HG03571 (cell line): Measurements from ENCODE around the gene JKAMP.

ENCODE experiments used
- ATAC-seq: cut with Tn5 transposase; IDR thresholded peaks from one replicate; pipeline ENCODE4 v1.9.1; 2021; ENCODE audit not compliant: unreplicated experiment

Gene JKAMP

DNA sequence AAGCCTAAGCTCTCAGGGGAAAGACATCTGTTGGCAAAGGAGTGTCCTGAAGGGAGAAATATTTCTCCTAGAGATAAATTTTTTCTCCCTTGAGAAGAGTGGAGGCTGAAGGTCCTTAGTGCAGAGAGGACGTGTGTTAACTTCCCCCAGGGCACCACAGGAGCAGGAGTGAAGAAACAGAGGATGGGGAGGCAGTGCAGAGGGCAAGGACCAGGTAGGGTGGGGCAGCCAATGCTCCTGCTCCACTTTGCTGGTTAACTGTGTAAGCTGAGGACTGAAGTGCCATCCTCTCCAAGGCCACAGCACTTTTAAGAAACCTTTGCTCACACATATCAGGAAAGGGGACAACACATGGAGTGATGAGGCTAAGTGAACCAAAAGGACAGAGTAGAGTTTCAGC lies 4.2 kb upstream of the JKAMP start:
- no peak for ATAC-seq

DNA sequence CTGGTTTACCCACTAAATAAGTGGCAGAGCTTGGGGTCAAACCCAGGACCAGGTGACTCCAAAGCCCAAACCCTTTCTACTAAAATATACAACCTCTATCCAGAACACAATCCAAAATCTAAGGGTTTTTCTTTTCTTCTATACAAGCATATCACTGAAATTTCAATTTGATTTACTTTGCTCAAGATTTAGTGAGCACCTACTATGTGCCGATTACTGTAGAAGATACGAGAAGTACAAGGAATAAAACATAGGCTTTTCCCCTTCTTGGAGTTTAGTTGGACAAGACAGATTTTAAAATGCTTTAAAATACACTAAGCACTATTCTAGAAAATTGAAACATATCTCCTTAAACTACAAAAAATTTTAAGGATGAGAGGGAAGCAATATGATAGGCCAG lies 2.9 kb upstream of the JKAMP start:
- ATAC-seq = no peak

DNA sequence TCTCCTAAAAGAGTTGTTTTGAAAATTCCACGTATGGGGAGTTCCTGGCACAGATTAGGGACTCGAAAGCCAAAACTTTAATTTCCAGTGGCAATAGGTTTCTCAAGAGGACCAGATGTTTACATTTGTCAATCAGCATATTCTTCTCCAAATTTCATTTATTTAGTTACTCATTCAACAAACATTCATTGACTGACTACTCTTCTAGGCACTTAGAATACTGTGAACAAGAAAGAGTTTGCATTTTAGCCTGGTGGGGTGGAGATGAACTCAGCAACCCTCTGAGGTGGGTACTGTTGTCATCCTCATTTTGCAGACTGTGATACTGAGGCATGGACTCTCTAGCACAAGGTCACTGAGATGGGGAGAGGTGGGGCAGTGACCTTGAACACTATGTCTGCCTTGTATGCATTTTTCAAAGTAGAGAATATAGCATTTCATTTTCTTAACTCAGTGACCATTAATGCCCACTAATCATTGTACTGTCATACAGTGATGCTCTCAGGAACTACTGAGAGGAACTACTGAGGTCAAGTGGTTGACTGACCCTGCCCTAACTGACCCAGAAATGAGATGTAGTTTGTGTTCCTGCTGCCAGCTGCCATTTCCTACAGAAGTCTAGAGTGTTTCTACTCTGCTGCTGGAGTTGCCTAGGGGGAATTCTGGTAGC lies 2.3 kb upstream of the JKAMP start:
- no peak for ATAC-seq

DNA sequence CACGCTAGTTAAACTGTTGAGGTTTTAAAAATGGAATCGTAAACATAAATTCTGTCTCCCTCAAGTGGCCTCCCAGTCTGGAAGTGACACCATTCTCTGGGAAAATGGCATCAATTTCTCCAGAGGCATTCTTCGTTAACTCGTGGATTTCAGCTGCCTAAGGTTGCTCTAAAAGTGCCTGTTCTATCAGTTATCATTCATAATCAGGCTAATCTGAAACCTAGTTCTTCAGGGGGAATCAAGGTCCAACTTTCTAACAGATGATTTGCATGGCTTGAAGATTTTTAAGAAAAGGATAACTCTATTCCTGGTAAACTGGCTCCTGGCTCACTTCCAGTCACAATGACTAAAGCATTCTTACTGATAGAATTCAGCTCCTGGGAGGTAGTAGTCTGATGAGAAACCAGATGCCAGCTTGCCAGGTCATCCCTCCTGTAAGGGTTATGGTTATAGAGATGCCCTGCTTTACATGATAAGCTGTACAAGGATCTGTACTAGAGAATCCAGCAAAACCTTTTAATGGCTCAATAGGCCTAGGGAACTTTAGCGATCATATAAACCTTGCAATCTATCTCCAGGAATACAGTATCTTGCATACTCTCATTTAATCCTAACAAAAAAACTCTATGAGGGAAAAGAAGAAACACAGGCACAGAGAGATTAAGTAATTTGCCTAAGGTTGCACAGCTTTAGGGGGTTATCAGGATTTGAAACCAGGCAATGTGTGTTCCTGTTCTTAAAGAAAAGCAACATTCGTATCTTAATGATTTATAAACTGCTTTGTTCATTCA lies 1.6 kb upstream of the JKAMP start:
- ATAC-seq = no peak

DNA sequence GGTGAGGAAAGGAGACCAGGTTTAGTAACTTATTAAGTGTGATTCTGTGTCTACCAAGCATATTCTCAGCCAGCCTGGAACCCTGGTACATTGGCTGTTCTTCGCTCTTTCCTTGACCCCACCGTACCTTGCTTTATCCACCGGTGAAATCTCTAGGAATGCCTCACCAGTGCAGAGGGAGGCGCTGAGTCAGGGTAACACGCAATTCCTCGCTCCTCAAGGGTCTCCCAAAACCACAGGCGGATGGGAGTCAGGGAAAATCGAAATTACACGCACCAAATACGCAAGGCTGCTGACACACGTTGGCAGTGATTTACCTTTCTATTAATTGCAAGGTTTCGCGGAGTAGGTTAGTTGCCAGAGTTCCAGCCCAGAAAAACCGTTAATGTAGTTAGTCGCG lies 954 bp upstream of the JKAMP start:
- ATAC-seq = no peak

DNA sequence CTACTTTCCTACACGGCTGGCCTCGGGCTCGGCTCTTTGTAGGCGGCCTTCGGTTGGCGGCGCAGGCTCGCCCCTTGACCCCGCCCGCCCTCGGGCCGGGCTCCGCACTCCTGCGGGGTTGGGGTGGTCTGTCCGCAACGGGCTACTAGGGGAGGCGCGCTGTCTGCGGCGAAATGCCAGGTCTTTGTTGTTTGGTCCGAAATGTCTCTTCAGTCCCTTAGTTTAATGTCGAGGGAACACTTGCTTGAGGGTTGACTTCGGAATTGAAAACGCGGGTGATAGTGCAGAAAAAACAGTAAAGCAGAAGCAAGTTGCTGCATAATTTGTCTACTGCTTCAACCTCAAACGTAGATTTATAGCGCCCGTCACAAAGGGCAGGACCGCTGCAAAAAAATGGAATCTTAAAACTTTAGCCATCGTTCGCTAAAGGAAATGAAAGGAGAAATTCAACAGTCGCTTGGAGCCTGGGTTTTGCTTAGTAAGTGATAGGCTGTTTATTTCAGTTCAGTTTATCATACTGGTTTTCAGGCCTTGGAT lies 390 bp downstream of the JKAMP start:
- peak; percentile 34 for ATAC-seq

DNA sequence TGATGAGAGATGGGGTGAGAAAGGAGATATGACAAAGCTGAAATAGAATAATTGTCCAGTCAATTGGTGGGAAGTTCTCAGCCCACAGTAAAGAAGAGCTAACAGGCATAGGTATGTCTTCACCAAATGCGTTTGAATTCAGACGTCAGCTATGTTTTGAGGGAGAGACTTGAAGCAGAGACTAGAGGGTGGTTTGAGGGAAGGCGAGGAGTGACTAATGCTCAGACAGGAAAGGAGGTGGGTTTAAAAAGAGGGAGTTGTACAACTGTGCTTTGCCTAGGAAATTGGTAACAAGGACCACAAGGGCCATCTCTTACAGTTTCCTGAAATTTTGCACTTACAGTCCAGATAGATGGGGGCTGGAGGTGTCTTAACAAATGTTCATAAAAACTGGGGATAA lies 6.4 kb downstream of the JKAMP start:
- no peak for ATAC-seq

DNA sequence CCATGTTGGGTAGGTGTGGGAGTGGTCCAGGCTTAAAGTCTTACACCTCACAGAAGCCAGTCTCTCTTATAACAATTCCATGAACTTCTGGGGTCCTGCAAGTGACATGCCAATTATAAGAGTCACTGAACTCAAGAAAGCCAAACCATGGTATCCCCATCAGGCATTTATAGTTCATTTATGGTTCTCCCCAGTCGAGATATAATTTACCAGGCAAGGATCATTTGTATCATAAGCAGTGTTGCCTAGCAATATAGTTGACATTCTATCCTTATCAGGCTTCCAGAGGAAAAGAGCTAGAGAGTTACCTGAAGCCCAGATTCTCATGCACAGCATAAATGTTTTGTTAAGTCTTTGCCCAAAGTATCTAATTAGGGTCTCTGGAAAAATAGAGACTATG lies 8.1 kb downstream of the JKAMP start:
- no peak for ATAC-seq

DNA sequence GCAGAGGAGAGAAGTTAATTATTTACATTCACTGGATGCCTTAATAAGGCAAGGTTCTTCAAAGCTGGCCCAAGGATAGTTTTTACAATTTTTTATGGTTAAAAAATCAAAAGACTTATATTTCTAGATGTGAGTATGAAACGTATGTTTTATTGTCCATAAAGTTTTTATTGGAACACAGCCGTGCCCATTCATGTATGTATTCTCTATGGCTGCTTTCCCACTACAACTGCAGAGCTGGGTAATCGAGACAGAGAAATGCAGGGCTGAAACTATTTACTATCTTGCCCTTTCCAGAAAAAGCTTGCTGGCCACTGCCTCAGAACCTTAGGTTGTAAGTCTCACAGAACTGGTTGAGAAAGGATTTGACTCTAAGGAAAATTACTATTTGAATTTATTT lies 16.4 kb downstream of the JKAMP start:
- ATAC-seq = no peak

DNA sequence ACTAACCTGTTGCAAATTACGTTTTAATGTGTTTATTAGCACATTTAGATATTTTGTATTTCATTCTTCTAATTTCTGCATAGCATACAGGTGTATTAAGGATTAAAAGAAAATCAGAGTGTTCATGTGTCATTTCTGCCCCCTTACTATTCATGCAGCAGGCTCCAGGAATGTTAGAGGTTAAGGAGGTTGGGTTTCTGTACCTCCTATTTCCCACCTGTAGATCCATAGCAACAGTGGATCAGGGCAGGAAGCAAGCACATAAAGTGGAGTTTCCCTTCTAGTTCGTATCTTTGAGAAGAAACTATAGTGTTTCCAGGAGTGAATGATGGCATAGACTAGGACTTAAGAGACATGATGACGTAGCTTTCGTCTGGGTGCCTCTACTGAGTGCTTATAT lies 18.9 kb downstream of the JKAMP start:
- ATAC-seq = no peak

DNA sequence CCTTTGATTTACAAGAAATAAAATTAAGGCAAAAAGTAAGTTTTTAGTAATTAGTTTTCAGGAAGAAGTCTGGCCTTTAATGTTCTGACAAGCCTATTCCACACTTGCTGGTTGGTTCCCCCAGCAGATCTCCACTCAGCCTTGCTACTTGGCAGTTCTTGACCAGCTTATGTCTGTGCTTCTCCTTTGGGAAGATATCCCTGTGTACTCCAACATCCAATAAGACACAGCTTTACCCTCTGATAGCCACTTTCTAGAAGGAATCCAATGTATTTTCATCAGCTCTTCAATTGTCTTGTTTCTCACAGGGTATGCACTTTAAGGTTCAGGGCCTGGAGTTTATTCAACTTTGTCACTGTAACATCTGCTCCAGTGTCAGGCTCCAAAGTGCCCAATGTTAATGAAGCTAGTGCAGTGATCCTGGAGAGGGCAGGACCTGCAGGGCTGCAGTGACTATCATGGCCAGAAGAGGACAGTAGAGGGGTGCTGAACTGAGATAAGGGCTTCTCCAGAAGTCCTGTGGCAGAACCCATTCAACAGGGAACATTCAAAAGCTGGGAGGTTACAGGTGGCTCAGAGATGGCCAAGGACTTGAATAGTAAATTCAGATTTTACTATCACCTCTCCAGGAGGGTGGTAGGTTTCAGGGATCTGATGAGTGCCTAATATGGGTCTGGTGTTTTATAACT lies 22.9 kb downstream of the JKAMP start:
- no peak for ATAC-seq

DNA sequence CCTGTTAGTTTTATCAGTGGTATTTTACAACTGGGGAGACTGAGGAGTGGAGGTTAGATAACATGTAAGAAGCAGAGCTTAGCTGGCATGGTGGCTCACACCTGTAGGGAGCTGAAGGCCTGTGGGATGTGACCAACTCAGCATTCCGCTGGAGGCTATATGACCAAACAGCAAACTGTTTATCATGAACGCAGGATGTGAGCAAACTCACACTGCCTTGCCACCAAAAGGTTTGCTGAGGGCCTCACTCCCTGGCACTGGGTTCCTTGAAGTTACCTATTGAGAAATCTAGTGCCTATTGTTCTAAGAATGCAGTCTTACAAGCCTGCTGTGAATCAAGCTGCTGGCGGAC lies 23.4 kb downstream of the JKAMP start:
- ATAC-seq = no peak

DNA sequence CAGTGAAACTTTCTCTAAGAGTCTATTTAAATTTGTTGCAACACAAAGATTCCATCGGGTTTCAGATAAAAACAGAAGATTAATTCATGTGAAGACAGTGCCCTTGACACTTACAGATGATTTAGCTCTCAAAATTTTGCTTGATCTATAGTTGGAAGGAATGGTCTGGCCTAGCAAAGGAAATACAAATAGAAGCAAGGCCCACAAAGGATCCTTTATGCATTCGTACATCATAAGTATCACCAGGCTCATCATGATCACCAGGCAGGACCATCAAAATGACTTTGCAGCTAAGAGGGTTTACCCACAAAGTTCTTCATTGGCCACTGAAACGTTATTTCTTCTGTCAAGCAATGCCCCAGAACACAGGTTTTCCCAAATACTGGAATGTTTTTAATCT lies 24.8 kb downstream of the JKAMP start:
- no peak for ATAC-seq

DNA sequence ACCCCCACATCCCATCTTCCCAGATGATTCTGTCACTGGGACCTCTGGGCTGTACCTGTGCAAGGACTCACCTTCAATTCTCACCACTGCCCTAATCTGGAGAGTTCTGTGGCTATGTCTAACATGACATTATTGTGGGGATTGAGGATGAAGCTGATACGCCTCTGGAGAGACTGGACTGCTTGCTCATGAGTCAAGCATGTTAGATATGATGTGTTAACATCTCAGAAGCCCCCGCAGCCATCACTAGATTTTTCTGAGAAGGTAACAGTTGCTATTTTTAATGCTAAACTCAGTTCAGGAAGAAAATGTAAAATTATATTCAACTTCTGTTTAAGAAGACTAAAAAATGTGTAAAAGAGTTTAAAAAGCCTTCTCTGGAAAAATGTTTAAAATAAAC lies 25.7 kb downstream of the JKAMP start:
- ATAC-seq = no peak

DNA sequence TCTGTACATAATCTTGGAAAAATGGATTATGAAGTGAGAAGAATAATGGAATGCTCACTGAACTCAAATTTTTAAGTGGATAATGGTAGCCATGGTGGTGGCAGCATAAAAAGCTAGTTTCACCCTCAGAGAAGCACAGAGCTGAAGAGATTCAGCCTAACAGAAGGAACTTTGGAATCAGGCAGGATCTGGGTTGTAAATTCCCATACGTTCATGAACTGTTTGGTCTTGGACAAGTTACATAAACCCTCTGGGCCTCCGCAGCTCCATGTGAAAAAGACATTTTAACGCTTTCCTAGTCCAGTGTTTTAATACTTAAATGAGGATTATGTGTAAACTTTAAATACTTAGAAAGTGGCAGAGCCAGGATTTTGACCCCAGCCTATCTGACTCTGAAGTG lies 26.6 kb downstream of the JKAMP start:
- ATAC-seq = no peak

DNA sequence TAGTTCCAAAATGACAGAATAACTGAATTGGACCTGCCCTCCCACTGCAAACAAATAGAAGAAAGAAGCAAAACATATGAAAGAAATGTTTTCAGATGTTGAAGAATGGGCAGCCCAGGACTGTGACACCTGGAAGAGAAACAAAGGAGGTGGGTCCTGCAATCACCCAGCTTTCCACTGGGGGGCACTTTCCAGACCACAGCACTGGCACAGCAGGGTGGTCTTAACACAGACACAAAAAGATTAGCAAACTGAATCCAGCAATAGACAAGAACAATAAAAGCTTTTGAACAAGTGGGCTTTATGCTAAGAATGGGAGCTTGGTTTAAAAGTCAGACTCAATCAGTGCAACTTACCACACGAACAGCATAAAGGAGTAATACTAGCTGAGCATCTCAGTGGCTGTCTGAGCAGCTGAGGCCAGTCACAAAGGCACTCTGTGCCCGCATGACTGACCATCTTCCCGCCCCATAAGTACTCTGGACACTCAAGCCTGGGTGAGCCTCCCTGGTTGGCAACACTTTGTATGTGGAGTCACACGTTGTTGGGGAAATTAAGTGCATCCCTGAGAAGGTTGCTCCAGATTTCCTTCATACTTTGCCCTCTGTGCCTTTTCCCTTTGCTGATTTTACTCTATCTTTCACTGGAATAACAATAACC lies 27.7 kb downstream of the JKAMP start:
- ATAC-seq = no peak

DNA sequence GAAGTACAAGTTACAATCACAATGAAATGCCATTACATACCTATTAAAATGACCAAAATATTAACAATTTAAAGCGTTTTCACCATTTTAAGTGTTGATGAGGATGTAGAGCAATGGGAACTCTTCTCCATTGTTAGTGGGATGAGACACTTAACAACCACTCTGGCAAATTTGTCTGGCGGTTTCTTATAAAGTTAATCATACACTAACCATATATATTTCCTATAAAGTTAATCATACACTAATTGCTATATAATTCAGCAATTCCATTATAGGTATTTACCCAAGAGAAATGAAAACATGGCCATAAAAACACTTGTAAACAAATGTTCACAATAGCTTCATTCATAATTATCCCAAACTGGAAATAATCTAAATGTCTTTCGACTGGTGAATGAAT lies 35.9 kb downstream of the JKAMP start:
- ATAC-seq = no peak

DNA sequence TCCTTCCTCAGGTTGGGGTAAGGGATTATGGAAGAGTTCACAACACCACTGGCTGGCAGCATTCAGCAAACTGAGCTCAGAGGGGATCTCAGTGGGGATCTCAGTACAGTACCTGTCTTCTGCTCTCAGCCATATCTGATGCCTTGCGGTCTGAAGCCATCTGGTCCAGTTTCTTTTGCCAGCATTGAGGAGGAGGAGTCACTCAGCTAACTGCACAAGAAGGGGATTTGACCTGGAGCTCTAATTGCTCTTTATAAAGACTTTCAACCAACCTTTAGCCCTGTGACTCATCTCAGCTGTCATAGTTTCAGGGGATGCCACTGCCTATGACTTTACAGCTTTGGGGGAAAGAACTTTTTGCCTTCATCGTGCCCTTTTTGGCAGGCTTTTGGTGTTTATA lies 44.9 kb downstream of the JKAMP start:
- ATAC-seq = no peak

DNA sequence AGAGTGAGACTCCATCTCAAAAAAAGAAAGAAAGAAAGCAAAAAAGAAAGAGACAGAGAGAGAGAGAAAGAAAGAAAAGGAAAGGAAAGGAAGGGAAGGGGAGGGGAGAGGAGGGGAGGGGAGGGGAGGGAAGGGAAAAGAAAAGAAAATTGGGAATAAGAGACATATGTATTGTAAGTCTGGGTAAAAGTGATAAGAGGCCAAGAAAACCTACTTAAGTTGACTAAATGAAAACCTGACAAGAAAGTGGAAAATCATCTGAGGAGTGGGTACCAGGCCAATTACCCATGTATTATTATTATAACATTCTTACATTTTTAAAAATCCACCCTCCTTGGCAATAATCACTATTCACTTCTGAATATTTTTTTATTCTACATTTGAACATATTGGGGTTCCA lies 46.0 kb downstream of the JKAMP start:
- ATAC-seq = no peak

DNA sequence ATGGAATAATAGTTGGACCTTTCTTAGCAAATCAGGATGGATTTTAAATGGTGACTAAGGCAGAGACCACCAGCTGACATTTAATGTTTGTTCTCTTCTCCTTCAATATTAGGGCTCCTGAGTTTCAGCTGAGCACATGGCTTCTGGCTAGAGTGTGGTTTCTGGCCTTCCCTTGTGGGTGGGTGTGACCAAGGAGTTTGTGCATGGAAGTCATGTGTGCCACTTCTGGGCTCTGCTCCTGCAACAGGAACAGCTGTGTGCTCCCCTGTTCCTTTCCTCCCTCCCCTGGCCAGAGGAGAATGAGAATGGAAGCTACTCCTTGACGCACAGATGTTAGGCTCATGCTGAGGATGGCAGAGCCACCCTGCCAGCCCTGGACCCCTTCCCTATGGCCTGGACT lies 48.1 kb downstream of the JKAMP start:
- no peak for ATAC-seq

DNA sequence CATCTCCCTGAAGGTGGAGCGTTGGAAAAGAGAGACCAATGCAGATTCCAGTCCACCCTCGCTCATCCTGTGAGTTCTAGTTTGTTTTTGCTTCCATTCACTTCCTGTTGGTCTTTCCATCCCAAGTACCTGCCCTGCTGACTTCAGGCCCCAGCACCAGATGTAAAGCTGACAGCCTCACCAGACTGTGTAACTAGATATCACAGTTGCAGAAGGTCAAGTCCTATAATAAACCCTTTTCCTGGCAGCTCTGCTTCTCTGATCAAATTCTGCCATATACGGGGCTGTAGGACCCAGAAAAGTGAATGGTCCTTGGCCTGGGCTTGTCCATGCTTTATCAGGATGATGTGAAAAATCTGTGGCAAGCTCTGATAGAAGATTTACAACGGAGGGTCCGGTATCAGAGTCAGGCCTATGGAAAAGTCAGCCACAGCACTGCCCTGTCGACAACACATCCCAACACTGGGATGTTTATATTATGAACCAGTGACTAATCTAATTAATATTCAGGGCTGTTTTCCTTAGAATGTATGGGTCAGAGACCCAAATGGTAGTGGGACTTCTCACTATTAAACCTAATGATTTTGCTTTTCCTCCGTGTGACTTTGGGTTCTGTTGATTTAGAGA lies 50.2 kb downstream of the JKAMP start:
- ATAC-seq = no peak
